ENCODE data around the gene HDHD3.
"Not testable (repeated sequence)": the region's sequence is repeated elsewhere in the genome, so short reads cannot be mapped to it uniquely, and the experiment has no call there.

Gene HDHD3

DNA sequence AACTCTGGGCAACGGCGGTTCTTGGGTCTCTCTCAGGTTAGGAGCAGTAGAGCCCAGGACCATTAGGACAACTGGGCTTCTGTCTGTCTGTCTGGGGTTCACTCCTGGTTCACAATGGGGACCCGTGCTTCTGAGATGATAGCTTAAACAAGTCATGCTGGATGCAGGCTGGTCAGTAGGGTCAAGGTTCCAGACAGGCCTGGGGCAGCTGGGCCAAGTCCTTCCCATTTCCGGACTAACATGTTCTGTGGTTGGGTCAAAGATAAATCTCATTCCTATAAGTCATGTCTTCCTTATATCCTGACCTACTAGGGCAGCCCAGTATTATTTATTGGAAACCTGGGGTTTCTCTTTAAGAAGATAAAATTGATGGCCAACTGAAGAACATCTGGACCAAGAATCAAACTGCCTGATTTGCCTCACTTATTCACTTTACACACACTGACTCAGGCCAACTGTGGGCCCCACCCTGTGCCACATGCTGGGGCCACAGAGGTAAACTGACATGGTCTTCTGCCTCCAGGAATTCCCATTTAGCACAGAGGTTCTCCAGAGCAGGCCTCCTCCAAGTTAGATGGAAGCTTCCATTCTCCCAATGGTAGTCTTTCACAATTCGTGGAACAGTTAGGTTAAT is 8.3 kb downstream of the HDHD3 start:
- POLR2A ChIA-PET = no interaction called here
- no peak for DNase-seq (ENCODE audit: extremely low spot score)
- TF ChIP-seq, protein P1, sequence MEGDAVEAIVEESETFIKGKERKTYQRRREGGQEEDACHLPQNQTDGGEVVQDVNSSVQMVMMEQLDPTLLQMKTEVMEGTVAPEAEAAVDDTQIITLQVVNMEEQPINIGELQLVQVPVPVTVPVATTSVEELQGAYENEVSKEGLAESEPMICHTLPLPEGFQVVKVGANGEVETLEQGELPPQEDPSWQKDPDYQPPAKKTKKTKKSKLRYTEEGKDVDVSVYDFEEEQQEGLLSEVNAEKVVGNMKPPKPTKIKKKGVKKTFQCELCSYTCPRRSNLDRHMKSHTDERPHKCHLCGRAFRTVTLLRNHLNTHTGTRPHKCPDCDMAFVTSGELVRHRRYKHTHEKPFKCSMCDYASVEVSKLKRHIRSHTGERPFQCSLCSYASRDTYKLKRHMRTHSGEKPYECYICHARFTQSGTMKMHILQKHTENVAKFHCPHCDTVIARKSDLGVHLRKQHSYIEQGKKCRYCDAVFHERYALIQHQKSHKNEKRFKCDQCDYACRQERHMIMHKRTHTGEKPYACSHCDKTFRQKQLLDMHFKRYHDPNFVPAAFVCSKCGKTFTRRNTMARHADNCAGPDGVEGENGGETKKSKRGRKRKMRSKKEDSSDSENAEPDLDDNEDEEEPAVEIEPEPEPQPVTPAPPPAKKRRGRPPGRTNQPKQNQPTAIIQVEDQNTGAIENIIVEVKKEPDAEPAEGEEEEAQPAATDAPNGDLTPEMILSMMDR (IDR thresholded peaks at IDR 0.05; ENCODE audit: control extremely low read depth, extremely low read depth, low read depth, missing control alignments) = no peak
- CTCF ChIA-PET = interaction anchor here (1.0 kb wide), 1 partner anchor 18 kb away, joined by 3 read pairs; no protein-coding TSS in a partner anchor

DNA sequence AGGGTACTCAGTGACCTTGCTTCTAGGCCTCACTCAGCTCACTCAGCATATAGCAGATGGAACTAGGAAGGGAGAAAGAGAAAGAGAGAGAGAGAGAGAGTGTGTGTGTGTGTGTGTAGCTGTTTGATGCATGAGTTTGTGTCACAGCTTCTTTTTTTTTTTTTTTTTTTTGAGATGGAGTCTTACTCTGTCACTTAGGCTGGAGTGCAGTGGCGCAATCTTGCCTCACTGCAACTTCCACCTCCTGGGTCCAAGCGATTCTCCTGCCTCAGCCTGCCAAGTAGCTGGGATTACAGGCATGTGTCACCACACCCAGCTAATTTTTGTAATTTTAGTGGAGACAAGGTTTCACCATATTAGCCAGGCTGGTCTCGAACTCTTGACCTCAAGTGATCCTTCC is 11.1 kb downstream of the HDHD3 start:
- DNase-seq (ENCODE audit: extremely low spot score); POLR2A ChIA-PET: not testable (repeated sequence)
- CTCF ChIA-PET = interaction anchor here (1.2 to 1.7 kb wide), 2 partner anchors 17 to 289 kb away, joined by 3 to 6 read pairs; partner anchors contain the start of gene BSPRY

DNA sequence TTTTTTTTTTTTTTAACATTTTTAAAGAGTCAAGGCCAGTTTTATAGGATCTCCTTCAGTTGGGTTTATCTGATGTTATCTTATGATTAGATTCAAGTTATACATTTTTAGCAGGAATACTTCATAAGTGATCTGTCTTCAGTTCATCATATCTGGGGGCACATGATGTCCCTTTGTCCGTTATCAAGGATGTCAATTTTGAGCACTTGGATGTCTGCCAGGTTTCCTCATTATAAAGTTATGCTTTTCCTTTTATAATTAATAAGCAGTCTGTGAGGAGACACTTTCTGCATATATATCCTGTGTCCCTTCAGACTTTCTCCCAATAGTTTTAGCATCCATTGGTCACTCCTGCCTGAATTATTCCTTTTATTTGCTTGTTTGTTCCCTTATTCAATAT is 11.8 kb downstream of the HDHD3 start:
- ChIA-PET CTCF (interaction anchor here (1.2 kb wide), 1 partner anchor 290 kb away, joined by 3 read pairs; no protein-coding TSS in a partner anchor), POLR2A (no interaction called here)
- TF ChIP-seq, protein P1 (IDR thresholded peaks at IDR 0.05; ENCODE audit: control extremely low read depth, extremely low read depth, low read depth, missing control alignments) = no peak
- DNase-seq (ENCODE audit: extremely low spot score) = no peak

DNA sequence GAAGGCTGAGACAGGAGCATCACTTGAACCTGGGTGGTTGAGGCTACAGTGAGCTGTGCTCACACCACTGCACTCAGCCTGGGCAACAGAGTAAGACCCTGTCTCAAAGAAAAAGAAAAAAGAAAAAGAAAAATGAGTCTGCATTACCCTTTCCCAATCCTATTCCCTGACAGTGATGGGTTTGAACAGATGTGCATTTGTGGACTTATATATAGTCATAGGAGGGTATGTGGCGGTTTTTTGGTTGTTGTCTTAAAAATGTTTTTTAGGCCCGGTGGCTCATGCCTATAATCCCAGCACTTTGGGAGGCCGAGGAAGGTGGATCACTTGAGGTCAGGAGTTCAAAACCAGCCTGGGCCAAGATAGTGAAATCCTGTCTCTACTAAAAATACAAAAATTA is 13.4 kb downstream of the HDHD3 start:
- TF ChIP-seq, protein P1 (IDR thresholded peaks at IDR 0.05; ENCODE audit: control extremely low read depth, extremely low read depth, low read depth, missing control alignments) = no peak
- POLR2A ChIA-PET = interaction anchor here (0.6 kb wide), 1 partner anchor 13 kb away, joined by 11 read pairs; no protein-coding TSS in a partner anchor
- DNase-seq (ENCODE audit: extremely low spot score) = no peak
- CTCF ChIA-PET = interaction anchor here (1.2 kb wide), 1 partner anchor 12 kb away, joined by 7 read pairs; no protein-coding TSS in a partner anchor

DNA sequence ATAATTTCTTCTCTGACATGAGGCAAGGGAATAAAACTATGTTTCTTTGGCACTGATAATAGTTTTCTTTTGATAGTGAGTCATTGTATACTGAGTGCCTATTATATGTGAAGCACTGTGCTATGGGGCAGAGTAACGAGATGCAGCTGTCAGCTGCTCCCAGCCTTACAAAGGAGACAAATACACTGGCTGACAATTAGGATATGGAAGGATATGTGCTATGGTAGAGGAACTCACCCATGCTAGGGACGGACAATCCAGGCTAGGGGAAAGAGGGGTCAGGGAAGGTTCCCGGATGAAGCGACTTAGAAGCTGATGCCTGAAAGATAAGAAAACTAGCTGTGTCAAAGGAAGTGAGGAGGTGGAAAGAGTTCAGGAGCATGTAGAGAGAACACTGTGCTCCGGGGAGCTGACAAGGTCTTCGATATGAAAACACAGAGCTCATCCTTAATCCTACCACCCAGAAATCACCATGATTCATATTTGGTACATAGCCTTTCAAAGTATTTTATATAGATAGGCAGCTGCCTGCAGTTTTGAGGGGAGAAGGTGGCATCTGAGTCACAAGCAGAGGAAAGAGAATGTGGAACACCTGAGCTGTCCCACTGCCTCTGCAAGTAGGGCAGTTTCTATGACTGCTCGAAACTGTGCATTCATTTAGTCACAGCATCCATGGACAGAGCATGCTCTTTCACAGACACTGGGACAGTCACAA is 15.3 kb downstream of the HDHD3 start:
- no peak for DNase-seq (ENCODE audit: extremely low spot score)
- CTCF ChIA-PET = interaction anchor here (1.0 to 3.6 kb wide), 2 partner anchors 12 to 13 kb away, joined by 3 to 15 read pairs; partner anchors contain the start of gene BSPRY
- POLR2A ChIA-PET = no interaction called here
- TF ChIP-seq, protein P1 (IDR thresholded peaks at IDR 0.05; ENCODE audit: control extremely low read depth, extremely low read depth, low read depth, missing control alignments) = no peak

DNA sequence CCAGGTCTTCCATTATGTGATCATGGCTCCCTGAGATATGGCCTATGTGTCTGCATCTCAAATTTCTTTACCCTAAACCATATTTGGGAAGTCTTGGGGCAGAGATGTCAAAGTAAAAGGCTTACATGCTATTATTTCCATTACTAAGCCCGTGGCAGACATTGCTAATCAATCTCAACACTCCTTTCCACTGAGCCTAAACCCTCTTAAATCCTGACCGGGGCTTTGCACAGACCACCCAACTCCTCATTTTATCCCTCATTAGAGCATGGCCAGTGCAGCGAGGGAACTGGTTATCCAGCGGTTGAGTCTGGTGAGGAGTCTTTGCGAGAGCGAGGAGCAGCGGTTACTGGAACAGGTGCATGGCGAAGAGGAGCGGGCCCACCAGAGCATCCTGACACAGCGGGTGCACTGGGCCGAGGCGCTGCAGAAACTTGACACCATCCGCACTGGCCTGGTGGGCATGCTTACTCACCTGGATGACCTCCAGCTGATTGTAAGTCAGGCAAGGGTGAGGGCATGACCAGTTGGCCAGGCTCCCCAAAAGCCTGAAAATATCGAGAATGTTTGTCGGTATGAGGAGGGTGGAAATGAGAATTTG is 16.4 kb downstream of the HDHD3 start:
- POLR2A ChIA-PET = no interaction called here
- CTCF ChIA-PET = interaction anchor here (3.6 kb wide), 1 partner anchor 11 kb away, joined by 15 read pairs; the partner anchor contains the start of gene BSPRY
- no peak for DNase-seq (ENCODE audit: extremely low spot score)
- TF ChIP-seq, protein P1 (IDR thresholded peaks at IDR 0.05; ENCODE audit: control extremely low read depth, extremely low read depth, low read depth, missing control alignments) = no peak
